ENCODE measurements around the gene TMEM169. TPM values are rescaled to one million over a fixed set of nuclear protein-coding genes. Genes with fewer than 3 reads are reported as not detected.

TMEM169 gene
- total and polyA plus RNA-seq, 2 of the 13 experiments (the other 11 are each of a cell fraction or from before 2014, with no cell fraction given) = 1.5 to 4.5 TPM

GRCh38 chr2:216117561-216118340, 36.0 kb downstream of the TMEM169 start:
- no peak for DNase-seq (ENCODE audit: low spot score)
- H3K36me3 ChIP-seq (replicated peaks in 1 of 2; ENCODE audit: control insufficient read depth in 1 of 2, insufficient read depth in 2 of 2, low read length in 2 of 2) = peaks cover 24 to 86% of the 10 kb centered on the region in 2 experiments
- no TSS peak for BruUV-seq (replicated peaks)
- ChIA-PET POLR2A (interaction anchor here (1.4 kb wide), 1 partner anchor 9 kb away, joined by 3 read pairs; the partner anchor contains the start of gene XRCC5), CTCF (ENCODE audit: low intra/inter-chr PET ratio, low total read pairs) (no interaction called here)
- TF ChIP-seq BCLAF1 (IDR thresholded peaks at IDR 0.05) = no peak
- no peak for TF ChIP-seq ADNP (CRISPR knock-in tag; IDR thresholded peaks at IDR 0.05)
- no peak for TF ChIP-seq ZFP36L2 (CRISPR knock-in tag; IDR thresholded peaks at IDR 0.05)
- no peak for TF ChIP-seq ZNF296 (CRISPR knock-in tag; conservative IDR thresholded peaks at IDR 0.05)
- TF ChIP-seq ZBTB25 (CRISPR knock-in tag; IDR thresholded peaks at IDR 0.05) = no peak
- TF ChIP-seq ZNF430 (CRISPR knock-in tag; IDR thresholded peaks at IDR 0.05) = no peak
- no peak for TF ChIP-seq NCOA1 (CRISPR knock-in tag; IDR thresholded peaks at IDR 0.05)
- no peak for TF ChIP-seq ZNF414 (CRISPR knock-in tag; IDR thresholded peaks at IDR 0.05)
- no peak for TF ChIP-seq HNRNPH1 (optimal IDR thresholded peaks at IDR 0.05; ENCODE audit: low read depth, low read length)
- no peak for TF ChIP-seq MAX (IDR thresholded peaks at IDR 0.05)
- no peak for ATAC-seq
- no peaks in the 10 kb centered on the region for H4K20me1 ChIP-seq (ENCODE audit: insufficient read depth, low read length)
- H3K9me3 ChIP-seq (ENCODE audit: low read length) = no peaks in the 10 kb centered on the region
- 91% methylated on average over 4 of the region's 4 CpGs for WGBS (ENCODE audit: low lambda C conversion rate)
- no peaks in the 10 kb centered on the region; a peak in 1 of 5 replicates for H3K27me3 ChIP-seq (ENCODE audit: control insufficient read depth in 1 of 2, insufficient read depth in 2 of 2, low read length in 2 of 2)
- no peak overlapping the region for H2AFZ ChIP-seq (ENCODE audit: low read length)
- H3K4me2 ChIP-seq (ENCODE audit: low read depth, low read length) = no peak overlapping the region
- H3K9ac ChIP-seq (ENCODE audit: insufficient read depth, low read depth, low read length) = no peak overlapping the region
- in situ Hi-C loops (cut with HindIII; ENCODE audit: extremely low pct_ligation_motif_present, low pct_unique_long_range_greater_than_20kb) (no loop called here), intact Hi-C loops (cut with micrococcal nuclease; ENCODE audit: unreplicated experiment) (no loop called here)
- no peak overlapping the region for H3K27ac ChIP-seq (ENCODE audit: extremely low read length, insufficient read depth, low read length)
- H3K4me1 ChIP-seq (ENCODE audit: insufficient read depth, low read length) = peaks cover 42% of the 10 kb centered on the region
- peaks cover 41% of the 10 kb centered on the region for H3K79me2 ChIP-seq (ENCODE audit: insufficient read depth, low read length)
- H3K4me3 ChIP-seq (replicated peaks in 1 of 3; ENCODE audit: insufficient read depth in 1 of 3, low read depth in 2 of 3, low read length in 3 of 3) = no peak overlapping the region
- no peak for FAIRE-seq
